ENCODE results near the gene ENPP4. TPM values are rescaled to one million over a fixed set of nuclear protein-coding genes. Genes with fewer than 3 reads are reported as not detected.

ENPP4 gene
- polyA plus RNA-seq, 1 of the 3 experiments (the other 2 are of a cell fraction), result 0.05 TPM

GRCh38 chr6:46134216-46134615 is 4.4 kb downstream of the ENPP4 start:
- H3K4me2 ChIP-seq, result no peak overlapping the region
- H3K27me3 ChIP-seq (ENCODE audit: insufficient read depth), result no peaks in the 10 kb centered on the region; the same call in 1 of the 2 replicates
- no peaks in the 10 kb centered on the region for H3K36me3 ChIP-seq (replicated peaks in 1 of 2; ENCODE audit: control insufficient read depth in 1 of 2, insufficient read depth in 2 of 2, low read length in 1 of 2)
- no peaks in the 10 kb centered on the region for H4K20me1 ChIP-seq (ENCODE audit: insufficient read depth)
- H3K79me2 ChIP-seq (ENCODE audit: insufficient read depth), result no peaks in the 10 kb centered on the region
- H3K27ac ChIP-seq (ENCODE audit: low read depth in 2 of 2, low read length in 1 of 2), result no peak overlapping the region
- no peaks in the 10 kb centered on the region for H3F3A ChIP-seq (replicated peaks; ENCODE audit: insufficient read depth)
- no peak overlapping the region for H3K9ac ChIP-seq
- H2AFZ ChIP-seq (ENCODE audit: low read depth), result no peak overlapping the region
- ChIA-PET CTCF (no interaction called here), POLR2A (no interaction called here)
- no peaks in the 10 kb centered on the region for H3K9me3 ChIP-seq
- no peaks in the 10 kb centered on the region for H3K4me1 ChIP-seq (ENCODE audit: control insufficient read depth in 1 of 2, insufficient read depth in 2 of 2, low read depth in 1 of 2, low read length in 1 of 2)
- TF ChIP-seq SMC3 (IDR thresholded peaks at IDR 0.05; ENCODE audit: low read depth, low read length), result no peak
- no peak for TF ChIP-seq TCF12 (IDR thresholded peaks at IDR 0.05)
- no peak for TF ChIP-seq RFX5 (IDR thresholded peaks at IDR 0.05; ENCODE audit: low read length)
- no peak for TF ChIP-seq NFIC (IDR thresholded peaks at IDR 0.05; ENCODE audit: borderline replicate concordance)
- TF ChIP-seq, protein P1, sequence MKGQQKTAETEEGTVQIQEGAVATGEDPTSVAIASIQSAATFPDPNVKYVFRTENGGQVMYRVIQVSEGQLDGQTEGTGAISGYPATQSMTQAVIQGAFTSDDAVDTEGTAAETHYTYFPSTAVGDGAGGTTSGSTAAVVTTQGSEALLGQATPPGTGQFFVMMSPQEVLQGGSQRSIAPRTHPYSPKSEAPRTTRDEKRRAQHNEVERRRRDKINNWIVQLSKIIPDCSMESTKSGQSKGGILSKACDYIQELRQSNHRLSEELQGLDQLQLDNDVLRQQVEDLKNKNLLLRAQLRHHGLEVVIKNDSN (IDR thresholded peaks at IDR 0.05; ENCODE audit: borderline replicate concordance, low read depth), result no peak
- TF ChIP-seq YY1 (IDR thresholded peaks at IDR 0.05; ENCODE audit: low read depth), result no peak
- TF ChIP-seq MXI1 (IDR thresholded peaks at IDR 0.05; ENCODE audit: low read depth, low read length), result no peak
- TF ChIP-seq, protein P2, sequence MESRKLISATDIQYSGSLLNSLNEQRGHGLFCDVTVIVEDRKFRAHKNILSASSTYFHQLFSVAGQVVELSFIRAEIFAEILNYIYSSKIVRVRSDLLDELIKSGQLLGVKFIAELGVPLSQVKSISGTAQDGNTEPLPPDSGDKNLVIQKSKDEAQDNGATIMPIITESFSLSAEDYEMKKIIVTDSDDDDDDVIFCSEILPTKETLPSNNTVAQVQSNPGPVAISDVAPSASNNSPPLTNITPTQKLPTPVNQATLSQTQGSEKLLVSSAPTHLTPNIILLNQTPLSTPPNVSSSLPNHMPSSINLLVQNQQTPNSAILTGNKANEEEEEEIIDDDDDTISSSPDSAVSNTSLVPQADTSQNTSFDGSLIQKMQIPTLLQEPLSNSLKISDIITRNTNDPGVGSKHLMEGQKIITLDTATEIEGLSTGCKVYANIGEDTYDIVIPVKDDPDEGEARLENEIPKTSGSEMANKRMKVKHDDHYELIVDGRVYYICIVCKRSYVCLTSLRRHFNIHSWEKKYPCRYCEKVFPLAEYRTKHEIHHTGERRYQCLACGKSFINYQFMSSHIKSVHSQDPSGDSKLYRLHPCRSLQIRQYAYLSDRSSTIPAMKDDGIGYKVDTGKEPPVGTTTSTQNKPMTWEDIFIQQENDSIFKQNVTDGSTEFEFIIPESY (IDR thresholded peaks at IDR 0.05; ENCODE audit: borderline replicate concordance, low read depth), result no peak
- no peak for TF ChIP-seq CTCF (IDR thresholded peaks at IDR 0.05)
- TF ChIP-seq RCOR1 (IDR thresholded peaks at IDR 0.05; ENCODE audit: low read length), result no peak
- TF ChIP-seq POLR2AphosphoS5 (IDR thresholded peaks at IDR 0.05; ENCODE audit: low read depth, low read length), result no peak
- TF ChIP-seq, protein P3, sequence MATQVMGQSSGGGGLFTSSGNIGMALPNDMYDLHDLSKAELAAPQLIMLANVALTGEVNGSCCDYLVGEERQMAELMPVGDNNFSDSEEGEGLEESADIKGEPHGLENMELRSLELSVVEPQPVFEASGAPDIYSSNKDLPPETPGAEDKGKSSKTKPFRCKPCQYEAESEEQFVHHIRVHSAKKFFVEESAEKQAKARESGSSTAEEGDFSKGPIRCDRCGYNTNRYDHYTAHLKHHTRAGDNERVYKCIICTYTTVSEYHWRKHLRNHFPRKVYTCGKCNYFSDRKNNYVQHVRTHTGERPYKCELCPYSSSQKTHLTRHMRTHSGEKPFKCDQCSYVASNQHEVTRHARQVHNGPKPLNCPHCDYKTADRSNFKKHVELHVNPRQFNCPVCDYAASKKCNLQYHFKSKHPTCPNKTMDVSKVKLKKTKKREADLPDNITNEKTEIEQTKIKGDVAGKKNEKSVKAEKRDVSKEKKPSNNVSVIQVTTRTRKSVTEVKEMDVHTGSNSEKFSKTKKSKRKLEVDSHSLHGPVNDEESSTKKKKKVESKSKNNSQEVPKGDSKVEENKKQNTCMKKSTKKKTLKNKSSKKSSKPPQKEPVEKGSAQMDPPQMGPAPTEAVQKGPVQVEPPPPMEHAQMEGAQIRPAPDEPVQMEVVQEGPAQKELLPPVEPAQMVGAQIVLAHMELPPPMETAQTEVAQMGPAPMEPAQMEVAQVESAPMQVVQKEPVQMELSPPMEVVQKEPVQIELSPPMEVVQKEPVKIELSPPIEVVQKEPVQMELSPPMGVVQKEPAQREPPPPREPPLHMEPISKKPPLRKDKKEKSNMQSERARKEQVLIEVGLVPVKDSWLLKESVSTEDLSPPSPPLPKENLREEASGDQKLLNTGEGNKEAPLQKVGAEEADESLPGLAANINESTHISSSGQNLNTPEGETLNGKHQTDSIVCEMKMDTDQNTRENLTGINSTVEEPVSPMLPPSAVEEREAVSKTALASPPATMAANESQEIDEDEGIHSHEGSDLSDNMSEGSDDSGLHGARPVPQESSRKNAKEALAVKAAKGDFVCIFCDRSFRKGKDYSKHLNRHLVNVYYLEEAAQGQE (IDR thresholded peaks at IDR 0.05; ENCODE audit: low read depth, low read length), result no peak
- no peak for TF ChIP-seq PBX3 (IDR thresholded peaks at IDR 0.05)
- TF ChIP-seq ELF1 (IDR thresholded peaks at IDR 0.05), result no peak
- H3K4me3 ChIP-seq (ENCODE audit: low read depth in 2 of 2, low read length in 1 of 2), result no peak overlapping the region
- no peak for DNase-seq
- WGBS (ENCODE audit: low lambda C conversion rate), result 15% methylated on average over 2 of the region's 2 CpGs
- H3K9me2 ChIP-seq, result no peaks in the 10 kb centered on the region
